Subcutaneous abdominal adipose tissue (tissue), 5 donors: ENCODE data around the gene TOMM6.

Source experiments
- H3K27ac ChIP-seq: one replicate; pipeline ENCODE4 v1.7.0; 2013; ENCODE audit warnings: low read depth, mild to moderate bottlenecking, inconsistent platforms, low read length, moderate library complexity
- H3K27me3 ChIP-seq, 5 donors: one replicate each; pipeline ENCODE4 v1.7.0; 2013; ENCODE audit warnings: low read length in 5 of 5, inconsistent platforms in 1 of 5; ENCODE audit not compliant: control insufficient read depth in 5 of 5, insufficient read depth in 4 of 5
- H3K36me3 ChIP-seq, 5 donors: one replicate each; pipeline ENCODE4 v1.7.0; 2013; ENCODE audit warnings: low read length in 5 of 5; ENCODE audit not compliant: control insufficient read depth in 5 of 5, insufficient read depth in 5 of 5
- H3K4me1 ChIP-seq, 5 donors: one replicate each; pipeline ENCODE4 v1.7.0; 2013; ENCODE audit warnings: low read length in 5 of 5, mild to moderate bottlenecking in 3 of 5, moderate library complexity in 1 of 5; ENCODE audit not compliant: control insufficient read depth in 5 of 5, insufficient read depth in 5 of 5
- H3K4me3 ChIP-seq, 5 donors: one replicate each; pipeline ENCODE4 v1.7.0; 2013; ENCODE audit warnings: low read length in 5 of 5, low read depth in 1 of 5
- H3K9ac ChIP-seq, 5 donors: one replicate each; pipeline ENCODE4 v1.7.0; 2013; ENCODE audit warnings: low read length in 5 of 5, mild to moderate bottlenecking in 4 of 5, moderate library complexity in 3 of 5
- H3K9me3 ChIP-seq, 5 donors: one replicate each; pipeline ENCODE4 v1.7.0; 2013; ENCODE audit warnings: low read length in 5 of 5; ENCODE audit not compliant: control insufficient read depth in 5 of 5
- donor health status: healthy.
- donor health status: healthy.
- donor health status: healthy.
- donor health status: healthy.
- donor health status: healthy.

The TOMM6 gene

GRCh38 chr6:41785689-41786450 is 1.6 kb upstream of the TOMM6 start:
- Histone ChIP-seq H3K27ac (peak overlapping the region; percentile 96), H3K36me3 (peaks cover 8 to 23% (median 16%) of the 10 kb centered on the region in 5 donors), H3K9me3 (no peaks in the 10 kb centered on the region), H3K27me3 (no peaks in the 10 kb centered on the region), H3K4me1 (peaks cover 6 to 47% (median 41%) of the 10 kb centered on the region in 5 donors), H3K9ac (peak overlapping the region in 4 of 5 donors; percentile 29 to 57 (median 52)), H3K4me3 (peak overlapping the region in 4 of 5 donors; percentile 56 to 99 (median 88))

GRCh38 chr6:41786451-41787218 is 859 bp upstream of the TOMM6 start:
- Histone ChIP-seq H3K9me3 (no peaks in the 10 kb centered on the region), H3K36me3 (peaks cover 12 to 29% (median 21%) of the 10 kb centered on the region in 5 donors), H3K4me1 (peaks cover 4 to 39% (median 34%) of the 10 kb centered on the region in 5 donors), H3K9ac (peak overlapping the region; percentile 89 to 100 (median 99)), H3K27me3 (no peaks in the 10 kb centered on the region), H3K4me3 (peak overlapping the region; percentile 81 to 99 (median 96)), H3K27ac (peak overlapping the region; percentile 96)

- Histone ChIP-seq H3K9ac (peak overlapping the region in 1 of 5 donors; percentile 3), H3K27ac (no peak overlapping the region), H3K4me3 (no peak overlapping the region), H3K36me3 (peaks cover 15 to 45% (median 31%) of the 10 kb centered on the region in 5 donors), H3K9me3 (no peaks in the 10 kb centered on the region), H3K4me1 (peaks cover 4 to 31% (median 30%) of the 10 kb centered on the region in 5 donors), H3K27me3 (no peaks in the 10 kb centered on the region)
Observed at GRCh38 chr6:41789390-41789724, 1.9 kb downstream of the TOMM6 start.

- Histone ChIP-seq H3K36me3 (peaks cover 19 to 52% (median 36%) of the 10 kb centered on the region in 5 donors), H3K4me1 (peaks cover 3 to 26% (median 25%) of the 10 kb centered on the region in 5 donors), H3K9me3 (no peaks in the 10 kb centered on the region), H3K27ac (no peak overlapping the region), H3K9ac (no peak overlapping the region), H3K27me3 (no peaks in the 10 kb centered on the region), H3K4me3 (no peak overlapping the region)
Observed at GRCh38 chr6:41790045-41790444, 2.6 kb downstream of the TOMM6 start.

GRCh38 chr6:41791305-41791704 is 3.8 kb downstream of the TOMM6 start:
- peaks cover 23 to 60% (median 42%) of the 10 kb centered on the region in 5 donors for H3K36me3 ChIP-seq
- H3K9ac ChIP-seq: no peak overlapping the region
- H3K4me3 ChIP-seq: no peak overlapping the region
- H3K27me3 ChIP-seq: no peaks in the 10 kb centered on the region
- no peaks in the 10 kb centered on the region for H3K9me3 ChIP-seq
- H3K27ac ChIP-seq: no peak overlapping the region
- peaks cover 0 to 14% (median 12%) of the 10 kb centered on the region in 5 donors for H3K4me1 ChIP-seq

- Histone ChIP-seq H3K27me3 (no peaks in the 10 kb centered on the region), H3K9ac (no peak overlapping the region), H3K27ac (no peak overlapping the region), H3K4me3 (no peak overlapping the region), H3K9me3 (no peaks in the 10 kb centered on the region), H3K4me1 (peaks cover 0 to 8% (median 8%) of the 10 kb centered on the region in 5 donors), H3K36me3 (peaks cover 26 to 65% (median 42%) of the 10 kb centered on the region in 5 donors)
Observed at GRCh38 chr6:41791984-41792383, 4.5 kb downstream of the TOMM6 start.

- H3K27me3 ChIP-seq: no peaks in the 10 kb centered on the region
- H3K4me3 ChIP-seq: no peak overlapping the region
- no peak overlapping the region for H3K27ac ChIP-seq
- no peaks in the 10 kb centered on the region for H3K9me3 ChIP-seq
- peaks cover 19 to 64% (median 34%) of the 10 kb centered on the region in 5 donors for H3K36me3 ChIP-seq
- H3K4me1 ChIP-seq: no peaks in the 10 kb centered on the region
- H3K9ac ChIP-seq: no peak overlapping the region
Observed at GRCh38 chr6:41796474-41796873, 9.0 kb downstream of the TOMM6 start.

- Histone ChIP-seq H3K4me3 (no peak overlapping the region), H3K9me3 (no peaks in the 10 kb centered on the region), H3K4me1 (no peaks in the 10 kb centered on the region), H3K9ac (no peak overlapping the region), H3K36me3 (peaks cover 17 to 48% (median 22%) of the 10 kb centered on the region in 5 donors), H3K27ac (no peak overlapping the region), H3K27me3 (no peaks in the 10 kb centered on the region)
Observed at GRCh38 chr6:41798901-41799558, 11.5 kb downstream of the TOMM6 start.

- H3K27me3 ChIP-seq: no peaks in the 10 kb centered on the region
- H3K9me3 ChIP-seq: no peaks in the 10 kb centered on the region
- peaks cover 17 to 44% (median 22%) of the 10 kb centered on the region in 5 donors for H3K36me3 ChIP-seq
- no peak overlapping the region for H3K27ac ChIP-seq
- no peaks in the 10 kb centered on the region for H3K4me1 ChIP-seq
- H3K9ac ChIP-seq: no peak overlapping the region
- no peak overlapping the region for H3K4me3 ChIP-seq
Observed at GRCh38 chr6:41799559-41799911, 12.0 kb downstream of the TOMM6 start.
